Prostate gland (tissue), 2 donors: Measurements from ENCODE around the gene MAPK8IP2.

Experiments
- POLR2A ChIP-seq: fragments of 450-650 bp; IDR thresholded peaks from one replicate; pipeline ENCODE4 v1.6.1; 2016; ENCODE audit warnings: antibody characterized with exemption, mild to moderate bottlenecking
- POLR2AphosphoS5 ChIP-seq: sonication (generic); formaldehyde crosslinking; IDR thresholded peaks from one replicate; pipeline ENCODE4 v1.6.1; 2017; ENCODE audit warnings: antibody characterized with exemption
- TF ChIP-seq, protein P1 (sequence below), 4 experiments: fragments of 200-600 bp in 2 of 4; fragments of 450-650 bp in 2 of 4; sonication (generic) in 2 of 4; IDR thresholded peaks; 1 replicate in 3 of 4; 2 replicates in 1 of 4; pipeline ENCODE4 v1.5.1; 2016 to 2019; ENCODE audit warnings: antibody characterized with exemption in 4 of 4, mild to moderate bottlenecking in 2 of 4, moderate library complexity in 2 of 4

DNA sequence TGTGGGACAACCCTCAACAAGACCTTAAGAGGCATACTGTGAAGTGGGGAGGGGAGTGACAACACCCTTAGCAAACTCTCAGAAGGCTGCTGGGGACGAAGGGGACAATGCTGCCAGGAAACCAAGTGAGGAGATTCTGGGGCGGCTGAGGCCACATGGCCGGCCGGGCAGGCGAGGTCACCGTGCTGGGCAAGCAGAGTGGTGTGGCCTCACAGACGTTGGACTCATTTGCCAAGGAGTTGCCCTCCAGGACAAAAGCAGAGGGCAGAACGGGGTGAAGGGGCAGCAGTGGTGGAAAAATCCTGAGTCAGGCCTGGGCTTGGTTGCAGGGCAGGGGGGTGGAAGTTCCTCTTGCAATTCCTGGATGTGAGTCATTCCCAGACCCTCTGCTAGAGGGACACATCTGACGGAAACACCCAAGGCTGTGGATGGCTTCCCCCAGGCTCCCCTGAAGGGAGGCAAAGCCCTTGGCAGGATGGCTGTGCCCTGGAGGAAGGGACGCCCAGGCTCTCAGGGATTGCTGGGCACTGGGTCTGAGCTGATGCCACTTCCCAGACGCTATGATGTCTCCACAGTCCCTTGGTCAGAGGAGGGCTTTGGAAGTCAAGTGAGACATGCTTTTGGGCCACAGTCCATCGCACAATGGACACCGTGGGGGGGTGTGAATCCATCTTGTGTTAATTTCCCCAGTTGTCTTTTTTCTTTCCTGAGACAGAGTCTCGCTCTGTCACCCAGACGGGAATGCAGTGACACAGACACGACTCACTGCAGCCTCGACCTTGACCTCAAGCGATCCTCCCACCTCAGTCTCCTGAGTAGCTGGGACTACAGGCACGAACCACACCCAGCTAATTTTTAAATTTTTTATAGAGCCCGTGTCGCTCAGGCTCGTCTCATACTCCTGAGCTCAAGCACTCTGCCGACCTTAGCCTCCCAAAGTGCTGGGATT lies 55.8 kb downstream of the MAPK8IP2 start:
- TF ChIP-seq, protein P1, sequence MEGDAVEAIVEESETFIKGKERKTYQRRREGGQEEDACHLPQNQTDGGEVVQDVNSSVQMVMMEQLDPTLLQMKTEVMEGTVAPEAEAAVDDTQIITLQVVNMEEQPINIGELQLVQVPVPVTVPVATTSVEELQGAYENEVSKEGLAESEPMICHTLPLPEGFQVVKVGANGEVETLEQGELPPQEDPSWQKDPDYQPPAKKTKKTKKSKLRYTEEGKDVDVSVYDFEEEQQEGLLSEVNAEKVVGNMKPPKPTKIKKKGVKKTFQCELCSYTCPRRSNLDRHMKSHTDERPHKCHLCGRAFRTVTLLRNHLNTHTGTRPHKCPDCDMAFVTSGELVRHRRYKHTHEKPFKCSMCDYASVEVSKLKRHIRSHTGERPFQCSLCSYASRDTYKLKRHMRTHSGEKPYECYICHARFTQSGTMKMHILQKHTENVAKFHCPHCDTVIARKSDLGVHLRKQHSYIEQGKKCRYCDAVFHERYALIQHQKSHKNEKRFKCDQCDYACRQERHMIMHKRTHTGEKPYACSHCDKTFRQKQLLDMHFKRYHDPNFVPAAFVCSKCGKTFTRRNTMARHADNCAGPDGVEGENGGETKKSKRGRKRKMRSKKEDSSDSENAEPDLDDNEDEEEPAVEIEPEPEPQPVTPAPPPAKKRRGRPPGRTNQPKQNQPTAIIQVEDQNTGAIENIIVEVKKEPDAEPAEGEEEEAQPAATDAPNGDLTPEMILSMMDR (IDR thresholded peaks at IDR 0.05) = no peak
- TF ChIP-seq POLR2A = no peak
- no peak for TF ChIP-seq POLR2AphosphoS5
